Dendritic cell treated with granulocyte-macrophage colony-stimulating factor and Interleukin-4, amounts not matched to agents 40 ng/mL and 50 ng/mL, for 4 days (primary cell): ENCODE results near the gene ZNF730.
"Not testable (repeated sequence)": the region's sequence is repeated elsewhere in the genome, so short reads cannot be mapped to it uniquely, and the experiment has no call there.

Experiments used
- H3K27ac Mint-ChIP-seq: one replicate; pipeline ENCODE4 v1.8.0; 2022; ENCODE audit warnings: mild to moderate bottlenecking, mixed read lengths
- H3K27me3 Mint-ChIP-seq: one replicate; pipeline ENCODE4 v1.8.0; 2022; ENCODE audit warnings: mild to moderate bottlenecking, mixed read lengths
- H3K36me3 Mint-ChIP-seq: one replicate; pipeline ENCODE4 v1.8.0; 2022; ENCODE audit warnings: low read depth, mixed read lengths
- H3K4me1 Mint-ChIP-seq: one replicate; pipeline ENCODE4 v1.8.0; 2022; ENCODE audit warnings: low read depth, mixed read lengths
- H3K4me3 Mint-ChIP-seq: one replicate; pipeline ENCODE4 v1.8.0; 2022; ENCODE audit warnings: mild to moderate bottlenecking, moderate library complexity, mixed read lengths
- H3K9me3 Mint-ChIP-seq: one replicate; pipeline ENCODE4 v1.8.0; 2022; ENCODE audit warnings: mixed read lengths
- intact Hi-C: fragments of 100-400 bp; cut with micrococcal nuclease; formaldehyde crosslinking; loops from one replicate; pipeline ENCODE4 v1.15.0; 2022

ZNF730 gene

DNA sequence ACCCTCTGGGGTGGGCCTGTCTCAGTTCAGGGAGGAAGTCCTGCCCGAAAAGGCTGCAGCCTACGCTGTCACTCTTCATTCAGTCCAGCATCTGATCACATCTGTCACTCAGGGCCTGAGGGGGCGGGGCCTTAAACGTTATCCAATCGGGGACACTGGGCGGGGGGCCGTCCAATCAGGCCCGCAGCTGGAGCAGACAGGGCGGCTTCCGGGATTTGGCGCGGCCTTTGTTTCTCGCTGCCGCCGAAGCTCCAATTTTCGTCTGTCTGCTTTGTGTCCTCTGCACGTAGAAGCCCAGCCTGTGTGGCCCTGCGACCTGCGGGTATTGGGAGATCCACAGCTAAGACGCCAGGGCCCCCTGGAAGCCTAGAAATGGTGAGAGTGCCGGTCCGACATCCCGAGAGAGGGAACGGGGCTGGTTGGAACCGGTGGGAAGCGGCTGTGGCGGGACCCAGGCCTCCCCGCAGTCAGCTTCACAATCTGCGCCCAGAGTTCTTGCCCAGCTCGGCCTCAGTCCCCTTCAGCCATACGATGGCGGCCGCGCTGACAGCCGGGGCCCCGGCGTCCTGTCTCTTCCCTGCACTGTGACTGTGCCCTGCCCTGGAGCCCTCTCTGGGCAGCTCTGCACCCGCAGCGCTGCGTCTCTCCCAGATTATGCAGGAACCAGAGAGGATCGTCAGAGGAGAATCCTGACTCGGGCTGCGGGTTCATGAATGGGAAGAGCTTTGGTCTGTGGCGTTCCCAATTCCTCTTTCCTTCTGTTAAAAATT is at the start of gene ZNF730:
Gene ZNF730, plus strand, starts transcription at position 224 of the 770 bp plus-strand sequence. Its CDS starts 149 bp downstream, at position 373.
- Mint-ChIP-seq H3K4me3 (peak within 1 kb of the TSS; percentile 96), H3K9me3 (peaks cover 22% of the 10 kb centered on the region), H3K4me1 (peaks cover 9% of the 10 kb centered on the region), H3K27me3 (no peaks in the 10 kb centered on the region), H3K27ac (peak within 1 kb of the TSS; percentile 85), H3K36me3 (peaks cover 23% of the 10 kb centered on the region)
- intact Hi-C loops, result no loop called here

DNA sequence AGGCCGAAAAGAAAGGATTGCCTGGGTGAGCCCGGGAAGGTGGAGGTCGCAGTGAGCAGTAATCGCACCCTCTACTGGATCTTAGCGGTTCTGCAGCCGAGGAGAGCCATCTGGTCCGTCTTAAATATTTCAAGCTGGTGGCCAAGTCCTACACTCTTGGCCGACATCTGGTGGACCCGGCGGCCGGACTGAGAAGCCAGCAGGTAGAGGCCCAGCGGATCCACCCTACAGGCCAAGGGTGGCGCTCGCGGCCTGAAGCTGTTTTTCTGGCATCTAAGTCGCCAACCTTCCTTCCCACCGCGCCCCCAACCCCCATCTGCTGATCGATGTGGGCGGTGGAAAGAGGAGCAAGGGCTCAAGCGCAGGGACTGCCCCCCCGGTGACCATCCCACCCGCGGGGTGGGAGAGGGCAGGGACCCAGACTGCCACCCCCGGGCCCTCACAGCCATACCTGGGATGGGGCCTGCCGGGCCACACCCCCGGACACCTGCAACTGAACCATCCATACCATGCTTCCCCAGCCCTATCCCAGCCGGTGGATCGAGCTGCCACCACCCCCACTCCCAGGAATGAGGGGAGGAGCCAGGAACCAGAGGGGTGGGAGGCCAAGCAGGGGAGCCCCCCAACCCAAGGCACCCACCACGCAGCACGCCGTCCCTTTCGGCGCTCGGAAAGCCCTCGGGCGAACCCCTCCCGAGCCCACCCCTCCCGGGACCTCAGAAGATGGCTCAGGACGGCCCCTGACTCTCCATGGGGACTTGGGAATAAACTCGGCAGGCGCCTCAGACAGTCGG is 46.3 kb upstream of the ZNF730 start:
- Mint-ChIP-seq H3K9me3 (peaks cover 58% of the 10 kb centered on the region), H3K27ac (no peak overlapping the region), H3K36me3 (no peaks in the 10 kb centered on the region), H3K4me3 (no peak overlapping the region), H3K27me3 (peaks cover 36% of the 10 kb centered on the region), H3K4me1 (peaks cover 15% of the 10 kb centered on the region)
- intact Hi-C loops, result no loop called here

DNA sequence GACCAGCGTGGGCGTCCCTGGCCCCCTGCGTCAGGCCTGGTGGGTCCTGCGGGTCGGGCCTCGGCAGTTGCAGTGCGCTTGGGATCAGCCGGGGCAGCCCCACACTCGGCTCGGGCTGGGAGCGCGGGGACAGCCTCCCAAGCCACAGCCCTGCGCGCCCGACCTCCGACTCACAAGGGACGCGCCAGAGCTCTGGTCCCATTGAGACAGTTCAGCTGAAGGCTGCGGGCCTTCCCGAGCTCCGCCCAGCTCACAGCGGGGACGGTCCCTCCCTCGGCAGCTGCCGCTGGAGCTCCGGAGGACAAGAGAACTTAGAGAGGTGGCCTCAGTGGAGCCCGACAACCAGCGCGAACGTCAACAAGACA is 45.7 kb upstream of the ZNF730 start:
- peaks cover 15% of the 10 kb centered on the region for H3K4me1 Mint-ChIP-seq
- H3K36me3 Mint-ChIP-seq, result no peaks in the 10 kb centered on the region
- no peak overlapping the region for H3K27ac Mint-ChIP-seq
- peaks cover 53% of the 10 kb centered on the region for H3K9me3 Mint-ChIP-seq
- intact Hi-C loops, result no loop called here
- peak overlapping the region; percentile 0 for H3K4me3 Mint-ChIP-seq
- peaks cover 36% of the 10 kb centered on the region for H3K27me3 Mint-ChIP-seq

DNA sequence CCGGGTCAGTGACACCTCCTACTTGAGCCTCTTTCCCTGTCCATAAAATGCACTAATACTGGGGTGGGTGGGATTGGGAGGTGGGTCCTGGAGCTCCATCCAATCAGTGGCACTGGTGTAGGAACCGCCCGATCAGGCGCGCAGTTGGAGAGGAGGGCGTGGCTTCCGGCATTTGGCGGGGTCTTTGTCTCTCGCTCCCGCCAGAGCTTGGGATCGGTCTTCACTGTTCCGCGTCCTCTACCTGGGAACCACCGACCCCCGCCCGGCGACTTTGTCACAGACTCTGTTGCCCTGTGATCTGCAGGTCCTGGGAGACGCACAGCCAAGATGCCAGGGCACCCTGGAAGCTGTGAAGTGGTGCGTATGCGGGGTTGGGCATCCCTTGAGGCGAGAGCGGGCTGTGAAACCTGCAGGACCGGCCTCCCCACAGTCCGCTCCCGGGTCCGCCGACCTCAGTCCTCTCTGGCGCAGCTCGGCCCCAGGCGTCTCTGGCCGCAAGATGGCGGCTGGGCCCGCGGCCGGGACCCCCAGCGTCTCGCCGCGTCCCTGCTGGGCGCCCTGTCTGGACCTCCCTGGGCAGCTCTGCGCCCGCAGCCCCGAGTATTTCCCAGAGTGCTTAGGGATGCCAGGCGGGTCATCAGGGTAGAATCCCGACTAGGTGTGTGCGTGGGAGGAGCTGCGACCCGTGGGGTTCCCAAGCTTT is 41.6 kb upstream of the ZNF730 start:
- Mint-ChIP-seq H3K4me1 (peaks cover 12% of the 10 kb centered on the region), H3K27ac (peak overlapping the region; percentile 17), H3K36me3 (no peaks in the 10 kb centered on the region), H3K9me3 (peaks cover 31% of the 10 kb centered on the region), H3K4me3 (peak overlapping the region; percentile 80), H3K27me3 (peaks cover 31% of the 10 kb centered on the region)
- intact Hi-C loops, result no loop called here

DNA sequence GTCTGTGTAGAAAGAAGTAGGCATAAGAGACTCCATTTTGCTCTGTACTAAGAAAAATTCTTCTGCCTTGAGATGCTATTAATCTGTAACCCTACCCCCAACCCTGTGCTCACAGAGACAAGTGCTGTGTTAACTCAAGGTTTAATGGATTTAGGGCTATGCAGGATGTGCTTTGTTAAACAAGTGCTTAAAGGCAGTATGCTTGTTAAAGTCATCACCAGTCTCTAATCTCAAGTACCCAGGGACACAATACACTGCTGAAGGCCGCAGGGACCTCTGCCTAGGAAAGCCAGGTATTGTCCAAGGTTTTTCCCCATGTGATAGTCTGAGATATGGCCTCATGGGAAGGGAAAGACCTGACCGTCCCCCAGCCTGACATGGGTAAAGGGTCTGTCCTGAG is 39.0 kb upstream of the ZNF730 start:
- Mint-ChIP-seq H3K9me3 (peaks cover 42% of the 10 kb centered on the region), H3K36me3 (peaks cover 19% of the 10 kb centered on the region)
- H3K27ac Mint-ChIP-seq, H3K4me1 Mint-ChIP-seq, intact Hi-C loops, H3K4me3 Mint-ChIP-seq, H3K27me3 Mint-ChIP-seq: not testable (repeated sequence)

DNA sequence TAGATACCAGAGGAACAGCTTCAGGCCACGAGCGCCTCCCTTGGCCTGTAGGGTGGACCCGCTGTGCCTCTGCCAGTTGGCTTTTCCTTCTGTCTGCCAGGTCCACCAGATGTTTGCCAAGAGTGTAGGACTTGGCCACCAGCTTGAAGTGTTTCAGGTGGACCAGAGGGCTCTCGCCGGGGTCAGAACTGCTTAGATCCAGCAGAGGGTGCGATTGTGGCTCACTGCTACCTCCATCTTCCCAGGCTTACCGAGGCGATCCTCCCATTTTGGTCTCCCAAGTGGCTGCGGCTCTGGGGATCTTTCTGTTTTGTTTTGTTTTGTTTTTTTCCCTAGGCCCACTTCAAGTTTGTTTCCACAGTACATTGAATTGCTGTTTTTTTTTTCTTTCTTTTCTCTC is 23.0 kb upstream of the ZNF730 start:
- Mint-ChIP-seq H3K27ac (no peak overlapping the region), H3K36me3 (peaks cover 34% of the 10 kb centered on the region), H3K4me1 (no peaks in the 10 kb centered on the region), H3K9me3 (peaks cover 99% of the 10 kb centered on the region), H3K27me3 (no peaks in the 10 kb centered on the region), H3K4me3 (no peak overlapping the region)
- intact Hi-C loops, result no loop called here

DNA sequence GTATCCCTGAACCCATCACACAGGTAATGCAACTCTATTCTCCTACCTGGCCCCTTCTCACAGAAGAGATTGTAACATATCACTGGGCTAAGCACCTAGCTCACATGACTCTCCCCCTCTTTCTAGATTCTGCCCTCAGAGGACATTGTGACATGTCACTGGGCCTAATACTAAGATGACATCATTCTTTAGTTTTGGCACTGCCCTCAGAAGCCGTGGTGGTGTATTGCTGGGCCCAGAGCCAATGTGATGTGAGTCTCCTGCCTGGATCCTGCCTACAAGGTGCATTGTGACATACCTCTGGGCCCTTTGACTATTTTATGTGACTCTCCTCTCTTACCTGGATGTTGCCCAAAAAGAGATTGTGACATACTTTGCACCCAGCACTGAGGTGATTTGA is 21.4 kb upstream of the ZNF730 start:
- intact Hi-C loops, result no loop called here
- H3K36me3 Mint-ChIP-seq, result peaks cover 21% of the 10 kb centered on the region
- H3K9me3 Mint-ChIP-seq, result peaks cover 83% of the 10 kb centered on the region
- no peaks in the 10 kb centered on the region for H3K27me3 Mint-ChIP-seq
- no peaks in the 10 kb centered on the region for H3K4me1 Mint-ChIP-seq
- H3K27ac Mint-ChIP-seq, result no peak overlapping the region
- H3K4me3 Mint-ChIP-seq, result no peak overlapping the region

DNA sequence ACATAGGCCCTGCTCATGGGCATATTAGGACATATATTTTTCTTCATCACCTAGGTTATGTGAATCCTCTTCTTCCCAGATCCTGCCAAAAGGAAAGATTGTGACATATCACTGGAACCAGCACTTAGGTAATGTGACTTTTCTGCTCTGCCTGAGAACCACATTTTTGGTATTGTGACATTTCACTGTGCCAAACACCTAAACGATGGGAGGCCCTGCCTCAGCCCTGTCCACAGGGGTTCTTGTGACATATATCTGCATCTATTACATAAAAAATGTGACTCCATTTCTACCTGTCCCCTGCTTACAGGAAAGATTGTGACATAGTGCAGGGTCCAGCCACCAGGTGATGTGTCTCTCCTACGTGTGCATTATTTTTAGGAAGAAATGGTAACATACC is 18.5 kb upstream of the ZNF730 start:
- H3K4me3 Mint-ChIP-seq, result no peak overlapping the region
- peaks cover 14% of the 10 kb centered on the region for H3K36me3 Mint-ChIP-seq
- intact Hi-C loops, result no loop called here
- peaks cover 60% of the 10 kb centered on the region for H3K9me3 Mint-ChIP-seq
- H3K4me1 Mint-ChIP-seq, result no peaks in the 10 kb centered on the region
- no peak overlapping the region for H3K27ac Mint-ChIP-seq
- H3K27me3 Mint-ChIP-seq, result no peaks in the 10 kb centered on the region

DNA sequence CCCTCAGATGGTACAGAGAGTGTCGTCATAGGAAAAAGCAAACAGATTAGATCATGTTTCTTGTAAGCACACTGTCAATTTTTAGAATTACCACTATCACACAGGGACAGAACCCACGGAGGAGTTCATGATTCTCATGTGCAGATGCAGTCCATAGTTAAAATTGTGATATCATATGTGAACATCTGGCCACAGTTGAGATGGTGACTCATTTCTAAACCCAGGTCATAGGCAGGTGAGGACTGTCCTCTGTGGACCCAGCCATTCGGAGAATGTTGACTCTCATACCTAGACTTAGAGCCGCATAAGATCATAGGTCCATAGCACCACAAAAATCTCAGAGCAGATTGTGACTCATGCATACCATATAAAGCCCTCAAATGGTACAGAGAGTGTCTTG is 17.8 kb upstream of the ZNF730 start:
- intact Hi-C loops, result no loop called here
- no peak overlapping the region for H3K27ac Mint-ChIP-seq

DNA sequence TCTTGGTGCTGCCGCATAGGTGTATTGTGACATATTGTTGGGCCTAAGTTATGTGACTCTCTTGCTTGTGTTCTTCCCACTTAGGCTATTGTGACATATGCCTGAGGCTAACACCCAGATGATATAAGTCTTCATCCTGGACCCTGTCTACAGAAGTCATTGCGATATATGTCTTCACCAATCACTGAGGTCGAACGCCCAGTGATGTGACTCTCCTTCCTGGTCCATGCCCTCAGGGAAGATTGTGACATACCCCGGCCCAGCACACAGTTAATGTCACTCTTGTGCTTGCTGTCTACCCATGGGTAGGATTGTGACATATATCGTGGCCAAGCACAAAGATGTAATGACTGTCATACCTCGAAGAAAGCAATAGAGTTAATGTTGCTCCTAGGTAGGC is 16.9 kb upstream of the ZNF730 start:
- no peak overlapping the region for H3K4me3 Mint-ChIP-seq

More for the DNA sequence above, 17.8 kb upstream of the ZNF730 start:
- Mint-ChIP-seq H3K9me3 (peaks cover 53% of the 10 kb centered on the region), H3K27me3 (no peaks in the 10 kb centered on the region), H3K4me3 (no peak overlapping the region), H3K36me3 (peaks cover 14% of the 10 kb centered on the region), H3K4me1 (no peaks in the 10 kb centered on the region)

DNA sequence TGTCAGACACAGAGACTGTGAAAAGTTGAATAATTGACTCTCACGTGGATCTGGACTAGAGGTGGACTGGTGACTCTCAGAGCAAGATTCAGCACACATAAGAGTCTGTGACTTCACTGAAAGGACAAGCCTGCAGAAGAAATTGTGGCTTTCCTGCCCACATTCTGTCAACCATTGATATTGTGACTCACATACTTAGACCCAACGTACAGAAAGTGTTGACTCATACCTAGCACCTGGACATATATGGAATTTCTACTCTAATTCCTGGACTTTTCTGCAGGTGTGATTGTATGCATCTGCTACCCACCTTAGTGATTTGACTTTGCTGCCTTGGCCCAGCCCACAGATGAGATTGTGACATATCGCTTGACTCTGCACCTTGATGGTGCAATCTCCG is 15.6 kb upstream of the ZNF730 start:
- peaks cover 4% of the 10 kb centered on the region for H3K36me3 Mint-ChIP-seq
- no peaks in the 10 kb centered on the region for H3K27me3 Mint-ChIP-seq
- intact Hi-C loops, result no loop called here
- no peak overlapping the region for H3K27ac Mint-ChIP-seq
- H3K4me3 Mint-ChIP-seq, result no peak overlapping the region
- no peaks in the 10 kb centered on the region for H3K4me1 Mint-ChIP-seq
- H3K9me3 Mint-ChIP-seq, result peaks cover 38% of the 10 kb centered on the region

More for the DNA sequence above, 16.9 kb upstream of the ZNF730 start:
- H3K4me1 Mint-ChIP-seq, result no peaks in the 10 kb centered on the region
- peaks cover 11% of the 10 kb centered on the region for H3K36me3 Mint-ChIP-seq
- no peaks in the 10 kb centered on the region for H3K27me3 Mint-ChIP-seq
- no peak overlapping the region for H3K27ac Mint-ChIP-seq
- peaks cover 43% of the 10 kb centered on the region for H3K9me3 Mint-ChIP-seq
- intact Hi-C loops, result no loop called here

DNA sequence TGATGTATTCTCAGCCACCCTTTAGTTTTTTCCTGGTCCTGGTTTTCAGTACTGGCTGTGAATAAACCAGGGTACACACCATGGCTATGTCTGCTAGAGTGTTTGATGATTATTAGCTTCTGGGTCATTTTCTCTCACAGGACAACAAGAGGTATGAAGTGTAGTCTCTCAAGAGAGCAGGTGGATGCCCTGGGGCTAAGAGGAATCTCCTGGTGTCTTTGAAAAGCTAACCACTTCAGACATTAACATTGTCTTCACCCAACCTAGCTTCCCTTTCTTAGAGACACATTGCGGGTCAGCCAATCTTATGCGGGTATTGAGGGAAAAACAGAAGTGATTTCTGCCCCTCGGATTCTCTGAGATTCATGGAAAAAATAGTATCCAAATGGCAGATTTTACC is 1.6 kb downstream of the ZNF730 start:
- Mint-ChIP-seq H3K27me3 (no peaks in the 10 kb centered on the region), H3K36me3 (peaks cover 23% of the 10 kb centered on the region), H3K4me3 (no peak overlapping the region), H3K27ac (no peak overlapping the region), H3K4me1 (peaks cover 9% of the 10 kb centered on the region), H3K9me3 (peaks cover 28% of the 10 kb centered on the region)
- intact Hi-C loops, result no loop called here

DNA sequence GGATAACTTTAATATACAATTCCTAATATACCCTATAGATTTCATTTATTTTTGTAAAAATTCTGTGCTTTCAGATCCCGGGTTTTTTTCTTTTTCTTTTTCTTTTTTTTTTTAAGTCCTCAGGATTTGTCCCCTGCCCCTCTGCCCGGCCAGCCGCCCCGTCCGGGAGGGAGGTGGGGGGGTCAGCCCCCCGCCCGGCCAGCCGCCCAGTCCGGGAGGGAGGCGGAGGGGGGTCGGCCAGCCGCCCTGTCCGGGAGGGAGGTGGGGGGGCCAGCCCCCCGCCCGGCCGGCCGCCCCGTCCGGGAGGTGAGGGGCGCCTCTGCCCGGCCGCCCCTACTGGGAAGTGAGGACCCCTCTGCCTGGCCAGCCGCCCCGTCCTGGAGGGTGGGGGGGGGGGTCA is 17.4 kb downstream of the ZNF730 start:
- H3K4me1 Mint-ChIP-seq, H3K27ac Mint-ChIP-seq, H3K4me3 Mint-ChIP-seq, intact Hi-C loops, H3K36me3 Mint-ChIP-seq, H3K27me3 Mint-ChIP-seq: not testable (repeated sequence)
- H3K9me3 Mint-ChIP-seq, result peaks cover 39% of the 10 kb centered on the region
